GM12875 (cell line): ENCODE measurements around the gene CHAF1A.

Experiments
- H3K4me3 ChIP-seq: one replicate; pipeline ENCODE4 v1.5.1; 2011; ENCODE audit warnings: low read depth, low read length, control low read depth
- TF ChIP-seq, protein P1 (sequence below): IDR thresholded peaks from 2 replicates; pipeline ENCODE4 v1.5.1; 2011; ENCODE audit warnings: low read depth, mild to moderate bottlenecking, control low read depth, inconsistent platforms, low read length, moderate library complexity, borderline replicate concordance; ENCODE audit not compliant: insufficient read depth

The CHAF1A gene

DNA sequence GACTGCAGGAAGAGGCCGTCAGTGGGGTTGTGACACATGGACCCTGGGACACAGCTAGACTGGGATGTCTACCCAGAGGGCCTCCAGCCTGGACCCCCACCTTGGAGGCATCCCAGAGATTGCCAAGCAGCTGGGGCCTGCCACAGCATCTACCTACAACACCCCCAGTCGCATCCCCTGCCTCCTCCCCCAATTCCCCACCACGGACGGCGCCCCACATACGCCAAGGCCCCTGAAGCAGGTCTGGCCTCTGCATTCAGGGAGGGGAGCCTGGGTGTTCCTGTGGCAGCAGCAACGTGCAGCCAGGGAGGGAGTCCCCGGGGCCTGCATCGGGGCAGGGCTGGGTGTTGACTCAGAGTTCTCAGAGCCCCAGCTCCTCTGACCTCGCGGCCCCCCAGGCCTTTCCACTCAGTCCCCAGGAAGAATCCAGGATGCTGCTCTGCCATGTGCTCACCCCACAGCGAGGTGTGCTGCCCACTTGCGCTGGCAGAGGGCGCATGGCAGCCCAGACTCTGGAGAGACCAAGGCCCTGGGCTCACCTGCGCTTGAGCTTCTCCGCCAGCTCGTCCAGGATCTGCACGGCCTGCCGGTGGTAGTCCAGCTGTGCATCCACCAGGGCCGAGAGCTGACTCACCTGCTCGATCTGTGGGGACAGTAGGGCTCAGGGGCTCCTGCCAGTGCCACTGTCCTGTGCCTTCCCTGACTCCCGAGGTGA, 39.5 kb upstream of the CHAF1A start:
- no peak overlapping the region for H3K4me3 ChIP-seq
- TF ChIP-seq, protein P1, sequence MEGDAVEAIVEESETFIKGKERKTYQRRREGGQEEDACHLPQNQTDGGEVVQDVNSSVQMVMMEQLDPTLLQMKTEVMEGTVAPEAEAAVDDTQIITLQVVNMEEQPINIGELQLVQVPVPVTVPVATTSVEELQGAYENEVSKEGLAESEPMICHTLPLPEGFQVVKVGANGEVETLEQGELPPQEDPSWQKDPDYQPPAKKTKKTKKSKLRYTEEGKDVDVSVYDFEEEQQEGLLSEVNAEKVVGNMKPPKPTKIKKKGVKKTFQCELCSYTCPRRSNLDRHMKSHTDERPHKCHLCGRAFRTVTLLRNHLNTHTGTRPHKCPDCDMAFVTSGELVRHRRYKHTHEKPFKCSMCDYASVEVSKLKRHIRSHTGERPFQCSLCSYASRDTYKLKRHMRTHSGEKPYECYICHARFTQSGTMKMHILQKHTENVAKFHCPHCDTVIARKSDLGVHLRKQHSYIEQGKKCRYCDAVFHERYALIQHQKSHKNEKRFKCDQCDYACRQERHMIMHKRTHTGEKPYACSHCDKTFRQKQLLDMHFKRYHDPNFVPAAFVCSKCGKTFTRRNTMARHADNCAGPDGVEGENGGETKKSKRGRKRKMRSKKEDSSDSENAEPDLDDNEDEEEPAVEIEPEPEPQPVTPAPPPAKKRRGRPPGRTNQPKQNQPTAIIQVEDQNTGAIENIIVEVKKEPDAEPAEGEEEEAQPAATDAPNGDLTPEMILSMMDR, result peak; percentile 11; the same call in 1 of the 2 replicates

DNA sequence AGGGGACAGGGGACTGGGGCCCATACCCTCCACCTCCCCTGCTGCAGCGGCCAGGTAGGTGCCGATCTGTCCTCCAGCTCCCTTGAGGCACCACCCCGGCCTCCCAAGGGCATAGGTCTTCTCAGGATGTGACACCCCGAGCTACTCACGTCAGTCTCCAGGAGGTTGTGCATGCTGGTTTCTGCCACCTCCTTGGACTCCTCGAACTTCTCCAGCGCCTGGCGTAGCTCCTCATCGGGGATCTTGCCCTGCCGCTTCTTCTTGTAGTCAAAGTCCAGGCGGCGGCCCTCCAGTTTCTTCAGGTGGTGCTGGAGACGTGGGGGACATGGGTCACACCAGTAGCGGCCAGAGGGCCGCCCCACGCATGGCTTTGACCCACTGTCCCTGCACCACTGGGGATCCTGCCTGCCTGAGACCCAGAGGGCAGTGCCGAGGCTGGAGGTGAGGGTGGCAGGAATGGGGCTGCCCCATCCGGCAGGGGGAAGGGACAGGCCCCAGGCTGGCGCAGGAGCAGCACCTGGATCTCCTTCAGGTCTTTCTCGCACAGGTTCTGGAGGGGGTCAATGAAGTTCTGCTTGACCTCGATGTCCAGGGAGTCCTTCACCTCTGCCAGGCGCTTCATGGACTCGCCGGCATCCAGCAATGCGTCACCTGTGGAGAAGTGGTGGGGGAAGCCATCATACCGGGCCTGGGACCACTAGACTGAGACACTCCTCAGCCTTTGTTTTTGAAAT, 38.7 kb upstream of the CHAF1A start:
- no peak overlapping the region for H3K4me3 ChIP-seq
- TF ChIP-seq, protein P1, result no peak

DNA sequence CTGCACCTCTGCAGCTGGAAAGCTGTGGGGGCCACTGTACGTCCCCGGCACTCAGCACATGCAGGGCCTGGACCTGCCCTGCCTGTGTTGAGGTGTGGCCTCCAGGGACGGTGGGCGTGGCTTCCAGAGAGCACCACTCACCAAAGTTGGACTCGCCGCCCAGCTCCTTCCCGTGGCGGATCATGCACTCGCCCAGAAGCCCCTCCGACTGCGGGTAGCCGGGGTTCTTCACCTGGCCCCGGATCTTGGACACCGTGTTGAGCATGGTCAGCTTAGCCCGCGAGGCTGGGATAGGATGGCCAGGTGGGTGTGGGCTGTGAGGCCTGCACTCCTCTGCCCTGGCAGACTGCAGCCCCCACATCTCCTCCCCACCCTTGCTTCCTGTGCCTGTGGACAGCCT, 37.1 kb upstream of the CHAF1A start:
- no peak overlapping the region for H3K4me3 ChIP-seq
- TF ChIP-seq, protein P1, result no peak

DNA sequence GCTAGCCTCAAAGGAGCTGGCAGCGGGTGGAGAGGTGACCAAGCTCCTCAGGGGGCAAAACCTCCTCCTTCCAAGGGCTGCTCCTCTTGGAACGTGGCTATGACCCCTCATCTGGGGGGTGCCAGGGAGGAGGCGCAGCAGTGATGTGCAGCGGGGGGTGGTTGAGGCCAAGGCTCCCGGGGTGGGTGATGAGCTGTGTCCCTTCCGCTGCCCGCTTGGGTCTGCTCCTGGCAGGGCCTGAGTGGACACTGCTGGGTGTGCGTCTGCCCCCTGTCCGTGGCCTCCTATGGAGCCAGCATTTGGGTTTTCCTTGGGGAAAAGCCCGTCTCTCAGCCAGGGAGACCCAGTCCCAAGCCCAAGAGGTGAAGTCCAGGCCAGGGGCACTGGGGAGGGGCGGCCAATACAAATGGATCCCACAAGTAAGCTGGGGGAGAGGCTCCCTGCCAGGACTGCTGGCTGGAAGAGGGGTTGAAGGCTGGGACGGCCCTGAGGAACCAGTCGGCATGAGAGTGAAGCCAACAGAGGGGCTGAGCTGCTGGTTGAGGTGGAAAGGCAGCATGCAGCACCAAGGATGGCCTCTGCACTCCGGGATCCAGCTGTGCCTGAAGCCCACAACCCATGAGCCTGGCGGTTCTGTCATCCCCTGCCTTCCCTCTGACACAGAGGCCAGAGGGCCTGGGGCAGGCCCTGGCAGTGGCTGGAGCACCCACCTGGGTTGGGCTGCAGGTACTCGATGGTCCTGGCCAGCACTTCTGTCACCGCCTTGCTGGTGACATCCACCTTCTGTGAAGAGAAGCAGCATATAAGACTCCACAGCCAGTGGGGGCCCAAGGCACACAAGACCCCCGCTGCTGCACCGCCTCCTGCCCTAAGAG, 36.4 kb upstream of the CHAF1A start:
- TF ChIP-seq, protein P1, result no peak
- no peak overlapping the region for H3K4me3 ChIP-seq

DNA sequence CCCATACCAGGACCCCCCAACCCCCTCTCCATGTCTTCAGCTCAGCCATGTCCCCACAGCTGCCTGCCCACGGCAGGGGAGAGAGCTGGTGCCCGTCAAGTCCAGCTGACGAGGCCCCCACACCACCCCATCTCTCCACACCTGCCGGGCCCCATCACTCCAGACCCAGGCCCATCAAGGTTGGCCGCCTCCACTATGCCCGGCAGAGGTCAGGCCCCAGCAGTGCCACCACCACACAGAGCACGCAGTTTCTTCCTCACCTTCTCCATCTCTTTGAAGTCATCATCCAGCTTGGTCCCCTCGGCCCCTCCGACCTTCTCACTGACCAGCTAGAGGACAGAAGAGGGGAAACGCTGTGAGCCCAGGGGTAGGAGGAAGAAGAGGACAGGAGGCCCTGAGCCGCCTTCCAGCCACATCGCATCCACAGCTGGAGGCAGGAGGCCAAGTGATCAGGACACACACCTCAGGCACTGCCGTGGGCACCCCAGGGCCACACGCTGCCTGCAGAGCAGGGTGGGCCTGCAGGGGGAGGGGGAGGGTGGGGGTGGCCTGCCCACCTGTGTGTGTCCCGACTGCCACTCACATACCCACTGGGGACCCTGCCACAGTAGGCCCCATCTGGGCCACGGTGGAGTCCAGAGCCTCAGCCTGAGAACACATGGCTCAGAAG, 35.6 kb upstream of the CHAF1A start:
- TF ChIP-seq, protein P1, result no peak
- no peak overlapping the region for H3K4me3 ChIP-seq

DNA sequence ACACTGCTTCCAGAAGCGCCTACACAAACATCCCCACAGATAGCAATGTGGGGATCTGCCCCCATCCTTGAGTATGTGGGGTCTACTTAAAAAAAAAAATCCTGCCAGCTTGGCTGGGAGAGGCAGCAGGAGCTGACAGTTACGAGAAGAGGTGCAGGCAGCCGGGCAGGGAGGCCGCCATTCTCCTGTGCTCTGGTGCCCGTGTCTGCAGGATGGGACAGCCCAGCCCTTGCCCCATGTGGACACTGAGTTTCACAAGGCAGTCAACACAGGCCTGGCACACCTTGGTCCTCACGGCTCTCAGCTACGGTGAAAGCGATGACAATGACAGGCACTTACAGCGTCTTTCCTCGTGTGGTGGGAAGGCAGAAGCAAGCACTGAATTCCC, 35.1 kb upstream of the CHAF1A start:
- TF ChIP-seq, protein P1, result no peak
- H3K4me3 ChIP-seq, result no peak overlapping the region
